K562 (cell line): Measurements from ENCODE around the gene PTCH1. TPM values are rescaled to one million over a fixed set of nuclear protein-coding genes. Genes with fewer than 3 reads are reported as not detected.

Experiments
- ATAC-seq: fragments of 200-7000 bp; cut with Tn5 transposase; 3 replicates; pipeline ENCODE4 v1.9.1; 2020; ENCODE audit warnings: moderate library complexity
- BruUV-seq: library from RNA; stranded (reverse); fragments of 400-500 nt; replicated peaks from 2 replicates; lab custom pipeline; 2021; lab: Mats Ljungman, UMichigan
- CTCF ChIA-PET: fragments of 300-600 bp; formaldehyde crosslinking; extraction: SDS; loops from one replicate; lab custom pipeline; 2021; ENCODE audit warnings: low intra/inter-chr PET ratio; lab: Yijun Ruan, JAX
- POLR2A ChIA-PET: fragments of 300-600, 350-650 bp; sonication (Branson Sonifier 250); formaldehyde crosslinking; extraction: SDS; loops from one replicate; lab custom pipeline; 2021; ENCODE audit warnings: antibody characterized with exemption, inconsistent platforms; lab: Yijun Ruan, JAX
- DNase-seq, 4 experiments: peaks; one replicate each; pipeline versions ENCODE4 v3.0.0 to v3.0.0-alpha.2; 2011 to 2018; ENCODE audit warnings: low spot score in 3 of 4, mixed read lengths in 3 of 4; ENCODE audit errors: extremely low read depth in 1 of 4
- FAIRE-seq: peaks from 2 replicates; lab custom pipeline; 2011; peaks lifted over from hg19 to GRCh38; lab: Jason Lieb, UNC
- H2AFZ ChIP-seq: 2 replicates; pipeline ENCODE4 v1.6.0; 2011; ENCODE audit warnings: low read depth, low read length, control low read depth, inconsistent platforms
- H3K27ac ChIP-seq: fragments of 200-600 bp; 3 replicates; pipeline ENCODE4 v1.8.0; 2011; ENCODE audit warnings: low read depth, mild to moderate bottlenecking, control low read depth, inconsistent platforms, low read length, moderate library complexity, mixed read lengths; ENCODE audit errors: extremely low read depth
- H3K27me3 ChIP-seq, 2 experiments: fragments of 300-600 bp in 1 of 2; 2 replicates in 1 of 2; 3 replicates in 1 of 2; pipeline versions ENCODE4 v1.6.0 to v1.8.0; 2011; ENCODE audit warnings: inconsistent platforms in 2 of 2, low read length in 2 of 2, mild to moderate bottlenecking in 1 of 2, mixed read lengths in 1 of 2, moderate library complexity in 1 of 2; ENCODE audit not compliant: control insufficient read depth in 2 of 2, insufficient read depth in 2 of 2
- H3K36me3 ChIP-seq: fragments of 300-600 bp; 3 replicates; pipeline ENCODE4 v1.8.0; 2011; ENCODE audit warnings: mild to moderate bottlenecking, low read length, inconsistent platforms; ENCODE audit not compliant: control insufficient read depth, insufficient read depth
- H3K4me1 ChIP-seq, 2 experiments: fragments of 200-600 bp in 1 of 2; replicated peaks in 1 of 2; 2 replicates in 1 of 2; 3 replicates in 1 of 2; pipeline versions ENCODE4 v1.5.1 to v1.8.0; 2011; ENCODE audit warnings: inconsistent platforms in 2 of 2, low read length in 2 of 2, mild to moderate bottlenecking in 1 of 2, mixed read lengths in 1 of 2, moderate library complexity in 1 of 2; ENCODE audit not compliant: control insufficient read depth in 2 of 2, insufficient read depth in 2 of 2
- H3K4me2 ChIP-seq: 2 replicates; pipeline ENCODE4 v1.6.1; 2011; ENCODE audit warnings: low read length, control low read depth, inconsistent platforms, mixed read lengths; ENCODE audit not compliant: insufficient read depth
- H3K4me3 ChIP-seq: fragments of 200-600 bp; sonication (generic), shearing (Covaris generic); 2 replicates; pipeline ENCODE4 v1.5.1; 2016; ENCODE audit warnings: control low read depth, inconsistent platforms
- H3K79me2 ChIP-seq: fragments of 200-600 bp; 3 replicates; pipeline ENCODE4 v1.8.0; 2011; ENCODE audit warnings: low read length, inconsistent platforms; ENCODE audit not compliant: control insufficient read depth, insufficient read depth
- H3K9ac ChIP-seq, 2 experiments: 2 replicates each; pipeline versions ENCODE4 v1.6.0 to v1.6.1; 2011; ENCODE audit warnings: low read depth in 2 of 2, low read length in 2 of 2, control low read depth in 1 of 2, inconsistent platforms in 1 of 2, mild to moderate bottlenecking in 1 of 2, mixed read lengths in 1 of 2; ENCODE audit not compliant: insufficient read depth in 1 of 2
- H3K9me1 ChIP-seq: one replicate; pipeline ENCODE4 v1.6.0; 2011; ENCODE audit warnings: inconsistent platforms, mild to moderate bottlenecking, low read length, moderate library complexity; ENCODE audit not compliant: control insufficient read depth, insufficient read depth
- H3K9me3 ChIP-seq: replicated peaks from 2 replicates; pipeline ENCODE4 v1.5.1; 2011; ENCODE audit warnings: low read depth, low read length, inconsistent platforms; ENCODE audit not compliant: control insufficient read depth, insufficient read depth
- H4K20me1 ChIP-seq: replicated peaks from 2 replicates; pipeline ENCODE4 v1.6.1; 2011; ENCODE audit warnings: low read length, inconsistent platforms, mixed read lengths; ENCODE audit not compliant: control insufficient read depth, insufficient read depth
- CHD1 ChIP-seq: fragments of 200-600 bp; sonication (generic); IDR thresholded peaks from one replicate; pipeline ENCODE4 v1.6.1; 2012; ENCODE audit warnings: mild to moderate bottlenecking, moderate library complexity, low read length, inconsistent platforms
- IFI16 ChIP-seq: fragments of 250-450 bp; sonication (Bioruptor Pico); IDR thresholded peaks from 2 replicates; pipeline ENCODE4 v2.1.2; 2022; ENCODE audit warnings: mild to moderate bottlenecking, inconsistent platforms
- KAT2B ChIP-seq: IDR thresholded peaks from one replicate; pipeline ENCODE4 v1.6.1; 2012; ENCODE audit warnings: low read depth, mild to moderate bottlenecking, control low read depth, inconsistent platforms, low read length, moderate library complexity
- MAFK ChIP-seq: IDR thresholded peaks from 2 replicates; pipeline ENCODE4 v1.6.1; 2011; ENCODE audit warnings: low read length, improper control_type of control experiment
- OTX1 ChIP-seq: fragments of 450-650 bp; formaldehyde crosslinking; IDR thresholded peaks from 2 replicates; pipeline ENCODE4 v1.4.0; 2022; ENCODE audit warnings: mild to moderate bottlenecking
- PHTF2 ChIP-seq: fragments of 250-450 bp; sonication (Bioruptor Pico); IDR thresholded peaks from 2 replicates; pipeline ENCODE4 v1.5.0; 2021; ENCODE audit warnings: mild to moderate bottlenecking
- RAD21 ChIP-seq, 2 experiments: fragments of 250-450 bp in 1 of 2; fragments of 450-650 bp in 1 of 2; sonication (Bioruptor Pico) in 1 of 2; formaldehyde crosslinking in 1 of 2; IDR thresholded peaks in 1 of 2; conservative IDR thresholded peaks in 1 of 2; 2 replicates each; pipeline versions ENCODE4 v1.4.0 to v1.8.0; 2020 to 2022; ENCODE audit warnings: mild to moderate bottlenecking in 2 of 2, moderate library complexity in 1 of 2
- TEAD1 ChIP-seq, 2 experiments: fragments of 450-650 bp in 1 of 2; sonication (generic) in 1 of 2; formaldehyde crosslinking; IDR thresholded peaks; 2 replicates each; pipeline versions ENCODE4 v1.4.0 to v1.8.0; 2020 to 2022; ENCODE audit warnings: mild to moderate bottlenecking in 2 of 2, missing genetic modification reagents in 1 of 2
- TRIM24 ChIP-seq, 2 experiments: fragments of 450-650 bp; IDR thresholded peaks; 2 replicates each; pipeline ENCODE4 v1.6.1; 2016
- ZNF551 ChIP-seq: fragments of 250-450 bp; sonication (Bioruptor Pico); IDR thresholded peaks from 2 replicates; pipeline ENCODE4 v1.5.0; 2021; ENCODE audit warnings: mild to moderate bottlenecking, moderate library complexity
- WGBS: fragments of 100-300 bp; shearing (Covaris generic); methylation state at CpG from one replicate; pipeline ENCODE4 v1.1.6; 2016; ENCODE audit warnings: low coverage, mixed read lengths; ENCODE audit not compliant: insufficient coverage; ENCODE audit errors: missing lambda C conversion rate; 5-methylcytosine and 5-hydroxymethylcytosine counted together
- in situ Hi-C: fragments of 300-500 bp; cut with MboI; formaldehyde crosslinking; loops from 4 replicates; pipeline ENCODE4 v1.15.0; 2018; ENCODE audit warnings: inconsistent platforms, mixed read lengths
- intact Hi-C: fragments of 100-400 bp; cut with micrococcal nuclease; formaldehyde crosslinking; loops from 2 replicates; pipeline ENCODE4 v1.14.2; 2022
- polyA plus RNA-seq, 8 experiments: library from polyadenylated mRNA; depleted of rRNA in 4 of 8; stranded (reverse) in 5 of 8; unstranded in 3 of 8; fragments of >200 nt; fragmentation: Nextera tagmentation in 2 of 8; fragmentation: Illumina TruSeq in 1 of 8; extraction: Ambion mirVana in 2 of 8; extraction: Trizol in 1 of 8; gene quantifications; 2 replicates each; pipeline versions ENCODE4 v1.2.1 to v1.2.3, GENCODE V29; 2011 to 2014; ENCODE audit warnings: inconsistent platforms in 1 of 8, missing spikeins in 1 of 8
- total RNA-seq, 7 experiments: library from RNA; depleted of rRNA in 6 of 7; stranded (reverse); fragments of >200 nt in 6 of 7; fragmentation: Illumina TruSeq in 2 of 7; extraction: Trizol in 2 of 7; gene quantifications; 2 replicates each; pipeline versions ENCODE4 v1.2.1 to v1.2.3, GENCODE V29; 2011 to 2021; ENCODE audit warnings: low replicate concordance in 1 of 7

PTCH1 gene
- total and polyA plus RNA-seq, 9 of the 15 experiments (the other 6 are each of a cell fraction or from before 2014, with no cell fraction given), result 0.70 to 9.9 (median 3.8) TPM

DNA sequence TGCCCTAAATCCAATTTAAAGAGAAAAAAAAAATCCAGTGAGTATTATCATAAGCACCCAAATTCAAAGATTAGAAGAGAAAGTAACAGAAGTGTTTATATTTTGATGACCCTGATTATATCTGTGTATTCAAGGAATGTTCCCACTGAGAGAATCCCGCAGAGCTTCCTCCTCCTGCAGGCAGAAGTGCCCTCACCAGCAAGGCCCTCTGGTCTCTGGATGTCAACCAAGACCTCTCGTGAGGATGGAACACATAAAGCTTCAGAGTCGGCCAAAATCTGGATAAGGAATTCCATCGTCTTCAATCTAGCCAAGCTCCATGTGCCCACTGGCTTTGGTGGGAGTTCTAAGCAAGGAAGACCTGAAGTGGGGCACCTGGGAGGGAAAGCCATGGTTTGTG, 18.1 kb downstream of the PTCH1 start:
- H3K4me1 ChIP-seq, result peaks cover 10 to 13% of the 10 kb centered on the region in 2 experiments; a peak in 4 of 5 replicates
- no peaks in the 10 kb centered on the region for H3K9me3 ChIP-seq
- ATAC-seq (no peak), FAIRE-seq (no peak)
- TF ChIP-seq RAD21 (CRISPR knock-in tag; conservative IDR thresholded peaks at IDR 0.05 in 1 of 2, IDR thresholded peaks at IDR 0.05 in 1 of 2) (no peak), KAT2B (no peak), CHD1 (no peak), ZNF551 (CRISPR knock-in tag) (no peak)
- TF ChIP-seq, all 486 proteins: peak for 0
- CTCF ChIA-PET, result no interaction called here
- Histone ChIP-seq H3K27me3 (no peaks in the 10 kb centered on the region), H3K36me3 (no peaks in the 10 kb centered on the region), H3K9me1 (peaks cover 4% of the 10 kb centered on the region), H3K27ac (no peak overlapping the region), H3K4me2 (no peak overlapping the region), H3K79me2 (peaks cover 13% of the 10 kb centered on the region; the same call in 2 of the 3 replicates), H3K4me3 (no peak overlapping the region), H4K20me1 (peaks cover 11% of the 10 kb centered on the region; the same call in 1 of the 2 replicates), H3K9ac (no peak overlapping the region), H2AFZ (no peak overlapping the region)
- in situ Hi-C loops, result no loop called here
- BruUV-seq, result no TSS peak
- POLR2A ChIA-PET, result interaction anchor here (0.6 to 1.8 kb wide), 3 partner anchors 10 to 137 kb away, joined by 3 to 4 read pairs (median 3); no protein-coding TSS in a partner anchor
- WGBS, result 45% methylated on average over 4 of the region's 4 CpGs
- intact Hi-C loops, result no loop called here
- DNase-seq, result no peak

DNA sequence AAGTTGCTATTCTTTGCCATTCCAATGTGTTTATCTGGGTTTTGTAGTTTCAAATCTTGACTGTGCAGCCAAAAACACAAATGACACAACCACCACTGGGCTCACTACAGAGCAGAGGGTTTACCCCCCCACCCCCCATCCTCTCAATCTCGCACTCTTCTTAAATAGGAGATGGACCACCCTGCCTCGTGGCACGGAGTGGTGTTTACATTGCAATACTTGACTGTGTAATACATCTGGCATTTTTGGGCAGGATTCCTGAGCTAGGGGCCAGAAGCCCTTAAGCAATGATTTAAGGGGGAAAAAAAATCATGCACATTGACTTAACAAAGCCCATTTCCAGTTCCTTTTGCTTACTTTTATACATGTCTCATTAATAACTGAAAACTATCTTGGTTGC, 19.0 kb downstream of the PTCH1 start:
- Histone ChIP-seq H3K4me2 (no peak overlapping the region), H3K9ac (no peak overlapping the region), H3K27me3 (no peaks in the 10 kb centered on the region), H3K9me1 (peaks cover 4% of the 10 kb centered on the region), H3K79me2 (peaks cover 5% of the 10 kb centered on the region; the same call in 2 of the 3 replicates), H3K4me1 (peaks cover 5 to 14% of the 10 kb centered on the region in 2 experiments; a peak in 3 of 5 replicates), H4K20me1 (peaks cover 8% of the 10 kb centered on the region; the same call in 1 of the 2 replicates), H3K27ac (no peak overlapping the region), H2AFZ (no peak overlapping the region), H3K4me3 (no peak overlapping the region), H3K36me3 (no peaks in the 10 kb centered on the region), H3K9me3 (no peaks in the 10 kb centered on the region)
- no peak for DNase-seq
- in situ Hi-C loops (no loop called here), intact Hi-C loops (no loop called here)
- BruUV-seq, result no TSS peak
- no peak for TF ChIP-seq PHTF2
- TF ChIP-seq TRIM24 (IDR thresholded peaks at IDR 0.05), result no peak
- TF ChIP-seq MAFK, result no peak
- TF ChIP-seq OTX1 (CRISPR knock-in tag), result no peak
- TF ChIP-seq IFI16 (CRISPR knock-in tag), result no peak
- TF ChIP-seq TEAD1 (CRISPR knock-in tag; IDR thresholded peaks at IDR 0.05), result no peak
- POLR2A ChIA-PET, result no interaction called here
- 54% methylated on average over 3 of the region's 3 CpGs for WGBS
- CTCF ChIA-PET, result no interaction called here
- ATAC-seq, result no peak
- no peak for FAIRE-seq
